GM12874 (cell line): ENCODE measurements around the gene CAB39.

Experiments
- CTCF ChIP-seq: IDR thresholded peaks from 2 replicates; pipeline ENCODE4 v1.5.1; 2011; ENCODE audit warnings: low read depth, mild to moderate bottlenecking, control low read depth, low read length, moderate library complexity; ENCODE audit not compliant: insufficient read depth

The CAB39 gene

GRCh38 chr2:230767862-230768388, 55.3 kb downstream of the CAB39 start:
- TF ChIP-seq CTCF, result no peak

GRCh38 chr2:230770804-230771203, 58.2 kb downstream of the CAB39 start:
- no peak for TF ChIP-seq CTCF

GRCh38 chr2:230772156-230772555, 59.5 kb downstream of the CAB39 start:
- TF ChIP-seq CTCF, result no peak

- no peak for TF ChIP-seq CTCF
These were observed 60.6 kb downstream of the CAB39 start for GRCh38 chr2:230773039-230773773.

GRCh38 chr2:230774348-230774951, 61.8 kb downstream of the CAB39 start:
- no peak for TF ChIP-seq CTCF

GRCh38 chr2:230775737-230776136, 63.1 kb downstream of the CAB39 start:
- no peak for TF ChIP-seq CTCF

- no peak for TF ChIP-seq CTCF
These were observed 65.1 kb downstream of the CAB39 start for GRCh38 chr2:230777721-230778120.
